ENCODE results near the gene MFRP.

MFRP gene

DNA sequence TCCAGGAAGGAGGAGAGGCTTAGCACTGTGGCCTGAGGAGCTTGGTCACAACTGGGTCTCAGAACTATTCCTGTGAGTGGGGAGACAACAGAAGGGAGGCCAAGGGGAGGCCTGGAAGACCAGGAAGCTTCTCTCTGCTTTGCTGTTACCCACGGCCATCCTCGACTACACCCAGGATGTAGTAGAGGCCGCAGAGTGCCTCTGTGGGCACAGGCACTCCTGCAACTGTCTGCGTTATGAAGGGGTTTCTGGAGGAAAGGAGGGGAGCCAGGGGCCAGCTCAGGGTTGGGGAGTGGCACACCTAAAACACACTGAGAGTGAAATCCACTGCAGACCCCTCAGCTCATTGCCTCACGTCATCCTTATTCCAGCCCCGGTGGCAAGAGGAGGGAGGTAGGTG, 3.8 kb upstream of the MFRP start:
- DNase-seq (ENCODE audit: low read depth): no peak
- TF ChIP-seq, protein P1, sequence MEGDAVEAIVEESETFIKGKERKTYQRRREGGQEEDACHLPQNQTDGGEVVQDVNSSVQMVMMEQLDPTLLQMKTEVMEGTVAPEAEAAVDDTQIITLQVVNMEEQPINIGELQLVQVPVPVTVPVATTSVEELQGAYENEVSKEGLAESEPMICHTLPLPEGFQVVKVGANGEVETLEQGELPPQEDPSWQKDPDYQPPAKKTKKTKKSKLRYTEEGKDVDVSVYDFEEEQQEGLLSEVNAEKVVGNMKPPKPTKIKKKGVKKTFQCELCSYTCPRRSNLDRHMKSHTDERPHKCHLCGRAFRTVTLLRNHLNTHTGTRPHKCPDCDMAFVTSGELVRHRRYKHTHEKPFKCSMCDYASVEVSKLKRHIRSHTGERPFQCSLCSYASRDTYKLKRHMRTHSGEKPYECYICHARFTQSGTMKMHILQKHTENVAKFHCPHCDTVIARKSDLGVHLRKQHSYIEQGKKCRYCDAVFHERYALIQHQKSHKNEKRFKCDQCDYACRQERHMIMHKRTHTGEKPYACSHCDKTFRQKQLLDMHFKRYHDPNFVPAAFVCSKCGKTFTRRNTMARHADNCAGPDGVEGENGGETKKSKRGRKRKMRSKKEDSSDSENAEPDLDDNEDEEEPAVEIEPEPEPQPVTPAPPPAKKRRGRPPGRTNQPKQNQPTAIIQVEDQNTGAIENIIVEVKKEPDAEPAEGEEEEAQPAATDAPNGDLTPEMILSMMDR (IDR thresholded peaks at IDR 0.05; ENCODE audit: low read depth, low read length, missing control alignments): no peak
- no peak overlapping the region for H3K4me3 ChIP-seq (ENCODE audit: low read depth, low read length)
- in situ Hi-C loops (cut with HindIII; ENCODE audit: low sequenced_read_pairs): loop anchor here (5.0 to 25.0 kb wide), 2 partner anchors 77 to 362 kb away; no protein-coding TSS in a partner anchor

DNA sequence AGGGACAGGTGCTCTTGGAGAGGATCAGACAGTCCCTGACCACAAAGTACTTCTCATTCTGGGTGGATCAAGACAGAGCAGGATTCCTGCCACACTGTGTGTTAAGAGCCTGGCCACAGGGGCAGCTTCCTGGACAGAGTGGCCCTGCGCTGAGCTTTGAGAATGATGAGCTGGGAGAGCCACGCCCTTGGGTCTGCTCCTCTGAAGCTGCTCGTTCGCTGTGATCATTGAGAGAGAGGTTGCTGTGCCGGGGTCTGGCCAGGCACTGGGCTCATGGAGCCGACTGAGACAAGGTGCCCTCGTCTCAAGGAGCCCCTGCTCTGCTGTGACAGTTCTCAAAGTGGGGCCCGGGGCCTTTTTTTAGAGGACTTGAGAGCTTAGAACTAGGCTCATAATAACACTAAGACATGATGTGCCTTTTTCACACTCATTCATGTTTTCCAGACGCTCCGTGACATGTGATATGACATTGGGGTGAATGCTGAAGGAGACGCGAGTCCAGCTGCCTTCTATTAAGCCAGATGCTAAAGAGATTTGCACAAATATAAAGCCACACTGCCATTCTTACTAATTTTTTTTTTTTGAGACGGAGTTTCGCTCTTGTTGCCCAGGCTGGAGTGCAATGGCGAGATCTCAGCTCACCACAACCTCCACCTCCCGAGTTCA, 1.6 kb upstream of the MFRP start:
- TF ChIP-seq, protein P1 (IDR thresholded peaks at IDR 0.05; ENCODE audit: low read depth, low read length, missing control alignments): no peak
- DNase-seq (ENCODE audit: low read depth): no peak
- H3K4me3 ChIP-seq (ENCODE audit: low read depth, low read length): no peak overlapping the region
- in situ Hi-C loops (cut with HindIII; ENCODE audit: low sequenced_read_pairs): no loop called here

DNA sequence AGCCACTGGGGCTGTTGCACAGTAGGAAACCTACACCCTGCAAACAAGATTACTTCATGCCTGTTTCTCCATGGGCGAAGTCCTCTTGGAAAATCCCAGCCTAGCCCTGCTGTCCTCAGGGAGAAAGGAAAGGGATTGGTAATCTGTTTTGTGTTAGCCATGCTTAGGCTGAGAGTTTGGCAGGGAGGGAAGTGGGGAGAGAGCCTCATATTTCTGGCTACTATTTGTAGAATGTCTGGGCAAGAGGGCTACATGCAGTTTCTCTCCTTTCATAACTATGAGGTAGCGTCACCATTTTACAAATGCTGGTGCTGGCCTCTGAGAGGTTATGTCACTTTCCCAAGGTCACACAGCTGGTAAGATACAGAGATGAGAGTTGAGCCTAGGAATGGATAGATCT, 737 bp upstream of the MFRP start:
- H3K4me3 ChIP-seq (ENCODE audit: low read depth, low read length): no peak overlapping the region
- TF ChIP-seq, protein P1 (IDR thresholded peaks at IDR 0.05; ENCODE audit: low read depth, low read length, missing control alignments): no peak
- in situ Hi-C loops (cut with HindIII; ENCODE audit: low sequenced_read_pairs): no loop called here
- no peak for DNase-seq (ENCODE audit: low read depth)

GRCh38 chr11:119345685-119346084, 820 bp downstream of the MFRP start:
- in situ Hi-C loops (cut with HindIII; ENCODE audit: low sequenced_read_pairs): no loop called here
- DNase-seq (ENCODE audit: low read depth): no peak
- TF ChIP-seq, protein P1 (IDR thresholded peaks at IDR 0.05; ENCODE audit: low read depth, low read length, missing control alignments): no peak
- no peak overlapping the region for H3K4me3 ChIP-seq (ENCODE audit: low read depth, low read length)

DNA sequence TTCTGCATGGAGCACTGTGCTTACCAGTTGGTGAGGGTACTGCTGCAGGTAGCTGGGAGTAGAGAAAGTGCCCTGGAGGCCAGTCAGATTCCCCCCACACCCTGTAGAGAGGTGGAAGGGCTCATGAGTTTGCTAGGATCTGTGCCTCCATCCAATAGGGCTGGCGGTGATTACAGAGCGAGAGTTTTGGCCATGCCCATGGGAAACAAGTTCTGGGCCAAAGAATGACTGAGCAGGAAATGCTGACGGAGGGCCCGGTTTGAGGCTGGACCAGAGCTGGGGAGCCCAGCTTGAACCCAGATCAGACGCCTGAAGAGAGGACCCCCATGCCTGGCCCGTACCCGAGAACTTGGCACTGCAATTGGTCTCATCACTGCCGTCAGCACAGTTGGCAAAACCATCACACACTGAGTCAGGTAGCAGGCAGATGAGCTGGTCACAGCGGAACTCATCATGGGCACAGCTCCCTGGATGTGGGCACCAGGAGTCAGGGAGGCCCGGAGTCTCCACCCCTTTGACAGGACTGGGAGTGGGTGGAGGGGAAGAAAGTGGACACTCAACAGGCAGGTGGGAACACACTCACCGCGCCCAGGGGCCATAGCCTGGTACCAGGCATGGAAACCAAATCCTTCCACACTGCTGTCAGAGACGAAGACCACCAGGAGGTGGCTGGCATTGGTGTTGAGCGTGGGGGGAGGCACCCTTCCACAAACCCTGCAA, 2.1 kb downstream of the MFRP start:
- TF ChIP-seq, protein P1 (IDR thresholded peaks at IDR 0.05; ENCODE audit: low read depth, low read length, missing control alignments): no peak
- H3K4me3 ChIP-seq (ENCODE audit: low read depth, low read length): no peak overlapping the region
- no peak for DNase-seq (ENCODE audit: low read depth)
- in situ Hi-C loops (cut with HindIII; ENCODE audit: low sequenced_read_pairs): no loop called here

GRCh38 chr11:119343726-119344125, 2.8 kb downstream of the MFRP start:
- in situ Hi-C loops (cut with HindIII; ENCODE audit: low sequenced_read_pairs): no loop called here
- no peak overlapping the region for H3K4me3 ChIP-seq (ENCODE audit: low read depth, low read length)
- no peak for DNase-seq (ENCODE audit: low read depth)
- TF ChIP-seq, protein P1 (IDR thresholded peaks at IDR 0.05; ENCODE audit: low read depth, low read length, missing control alignments): no peak
